Mammary microvascular endothelial cell (primary cell): ENCODE measurements around the gene CNNM3. TPM values are rescaled to one million over a fixed set of nuclear protein-coding genes. Genes with fewer than 3 reads are reported as not detected.

Experiments used
- total RNA-seq: library from RNA; depleted of rRNA; stranded (reverse); fragments of >200 nt; gene quantifications from 2 replicates; pipeline ENCODE4 v1.2.3, GENCODE V29; 2015

The CNNM3 gene
- 3.9 and 5.1 TPM in 2 replicates for total RNA-seq

DNA sequence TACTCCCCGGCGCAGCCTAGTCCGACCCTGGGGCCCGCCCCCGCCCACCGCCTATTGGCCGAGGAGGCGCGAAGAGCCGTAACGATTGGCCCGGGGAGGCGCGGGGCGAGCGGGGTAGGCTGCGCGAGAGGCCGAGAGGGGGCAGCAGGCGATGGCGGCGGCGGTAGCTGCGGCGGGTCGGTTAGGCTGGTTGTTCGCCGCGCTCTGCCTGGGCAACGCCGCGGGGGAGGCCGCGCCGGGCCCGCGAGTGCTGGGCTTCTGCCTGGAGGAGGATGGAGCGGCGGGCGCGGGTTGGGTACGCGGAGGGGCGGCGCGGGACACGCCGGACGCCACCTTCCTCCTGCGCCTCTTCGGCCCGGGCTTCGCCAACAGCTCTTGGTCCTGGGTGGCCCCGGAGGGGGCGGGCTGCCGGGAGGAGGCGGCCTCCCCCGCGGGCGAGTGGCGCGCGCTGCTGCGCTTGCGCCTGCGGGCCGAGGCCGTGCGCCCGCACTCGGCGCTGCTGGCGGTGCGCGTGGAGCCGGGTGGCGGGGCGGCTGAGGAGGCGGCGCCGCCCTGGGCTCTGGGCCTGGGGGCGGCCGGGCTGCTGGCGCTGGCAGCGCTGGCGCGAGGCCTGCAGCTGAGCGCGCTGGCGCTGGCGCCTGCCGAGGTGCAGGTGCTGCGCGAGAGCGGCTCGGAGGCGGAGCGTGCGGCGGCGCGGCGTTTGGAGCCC lies at the start of gene CNNM3:
Gene CNNM3, plus strand, starts transcription at position 142 of the 709 bp plus-strand sequence. Its CDS starts 10 bp downstream, at position 152.

DNA sequence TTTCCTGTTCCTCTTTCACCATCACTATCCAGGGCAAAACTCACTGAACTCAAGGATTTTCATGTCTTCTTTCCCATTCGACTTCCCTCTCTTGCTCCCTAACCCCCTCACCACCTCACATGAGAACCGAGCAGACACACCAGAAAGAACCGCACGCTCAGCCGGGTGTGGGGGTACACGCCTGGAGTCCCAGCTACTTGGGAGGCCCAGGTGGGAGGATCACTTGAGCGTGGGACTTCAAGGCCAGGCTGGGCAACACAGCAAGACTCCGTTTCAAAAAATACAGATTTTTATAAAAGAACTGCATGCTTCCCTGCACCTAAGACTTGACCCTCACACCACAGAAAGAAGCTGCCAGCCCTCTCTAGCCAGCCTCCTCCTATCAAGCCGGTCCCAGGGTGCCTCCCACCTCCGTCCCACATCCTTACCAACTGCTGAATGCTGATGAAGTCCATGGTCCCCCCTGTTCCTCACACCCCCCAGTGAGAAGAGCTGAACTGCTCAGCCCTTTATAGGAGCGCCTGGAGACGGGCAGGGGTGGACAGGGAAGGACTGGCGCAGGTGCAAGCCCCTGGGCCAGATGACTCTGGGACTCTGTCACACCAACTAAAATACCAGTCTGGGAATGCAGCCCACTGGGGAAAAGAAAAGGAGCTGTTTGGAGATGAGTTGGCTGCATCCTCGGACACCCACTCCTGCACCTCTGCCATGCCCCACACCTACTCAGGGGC lies 27.6 kb downstream of the CNNM3 start, which contains the start of gene ANKRD23:
Gene ANKRD23, minus strand, starts transcription at position 484 of the 731 bp plus-strand sequence. Its CDS starts 29 bp downstream, at position 455.

DNA sequence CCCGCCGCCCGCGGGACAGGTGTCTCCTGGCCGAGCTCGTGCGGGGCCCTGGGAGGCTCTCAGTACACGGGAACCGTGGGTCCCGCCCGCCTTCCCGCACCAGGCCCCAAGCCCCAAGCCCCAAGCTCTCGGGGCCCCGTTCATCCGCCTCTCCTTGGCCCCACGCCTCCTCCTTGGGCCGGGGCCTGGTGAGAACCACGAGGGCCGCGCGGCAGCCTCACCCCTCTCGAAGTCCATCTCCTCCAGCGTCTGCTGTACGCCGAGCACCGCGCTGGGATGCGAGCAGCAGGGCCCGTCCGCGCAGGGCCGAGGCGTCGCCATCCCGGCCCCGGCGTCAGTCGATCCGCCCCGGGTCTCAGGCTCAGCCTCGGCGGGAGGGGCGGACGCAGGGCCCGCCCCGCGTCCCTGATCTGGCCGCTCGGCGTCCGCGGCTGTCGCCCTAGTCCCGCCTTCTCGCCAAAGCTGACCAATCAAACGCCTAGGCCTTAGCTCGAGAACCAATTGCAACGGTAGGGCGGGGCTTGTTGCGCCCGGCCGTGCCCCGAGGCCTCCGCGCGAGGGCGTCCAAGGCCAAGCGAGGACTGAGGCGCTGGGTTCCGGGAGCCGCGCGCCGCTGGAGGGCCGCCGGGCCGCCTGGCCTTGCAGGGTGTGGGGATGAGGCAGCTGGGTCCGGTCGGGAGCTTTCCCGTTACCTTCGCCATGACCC lies 41.8 kb downstream of the CNNM3 start, which contains the start of gene ANKRD39:
Gene ANKRD39, minus strand, starts transcription at position 350 of the 706 bp plus-strand sequence. Its CDS starts 29 bp downstream, at position 321.

DNA sequence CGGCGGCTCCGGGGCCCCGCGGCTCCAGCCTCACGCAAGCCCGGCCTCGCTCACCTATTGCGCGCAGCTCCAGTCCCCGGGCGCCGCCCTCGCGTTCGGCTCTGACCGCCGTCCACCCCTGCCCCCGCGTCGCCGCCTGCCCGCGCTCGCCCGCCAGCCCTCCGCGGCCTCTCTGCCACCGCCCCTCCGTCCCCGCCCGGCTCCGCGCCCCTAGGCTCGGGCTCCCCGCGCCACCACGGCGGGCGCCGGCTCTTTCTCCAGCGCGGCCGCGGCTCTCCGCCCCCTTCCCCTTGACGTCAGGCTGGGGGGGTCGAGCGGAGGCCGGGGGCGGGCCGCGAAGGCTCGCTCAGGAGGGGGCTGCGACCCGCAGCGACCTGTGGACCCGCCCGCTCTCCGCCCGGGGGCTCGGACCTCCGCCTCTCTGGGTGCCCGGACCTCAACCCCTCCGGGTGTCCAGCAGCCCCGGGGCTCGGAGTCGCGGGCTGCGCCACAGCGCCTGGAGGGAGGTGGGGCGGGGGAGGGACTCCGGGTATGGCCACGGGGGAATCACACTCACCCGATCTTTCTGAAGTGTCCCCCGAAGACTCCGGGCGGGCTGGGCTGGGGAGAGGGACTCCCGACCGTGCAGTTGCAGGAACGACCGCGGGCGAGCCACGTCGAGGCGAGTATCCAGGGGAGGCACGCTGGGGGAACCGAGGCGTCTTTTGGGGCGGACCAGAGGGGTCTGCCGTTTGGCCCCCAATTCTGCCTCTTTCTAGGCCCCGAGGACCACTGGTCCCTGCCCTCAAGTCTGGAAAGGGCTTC lies 54.0 kb downstream of the CNNM3 start, which contains the start of gene SEMA4C:
Gene SEMA4C, minus strand, starts transcription at position 259 of the 804 bp plus-strand sequence. CDS start 2,194 bp downstream, outside the sequence.

Other genes starting within 250 kb of the CNNM3 start
- gene KANSL3, start 178.0 kb upstream of the CNNM3 start, total RNA-seq = 18.8 and 23.1 TPM in 2 replicates
- not detected in 2 replicates for gene FER1L5, start 173.5 kb upstream of the CNNM3 start, total RNA-seq
- 16.8 and 19.4 TPM in 2 replicates for gene LMAN2L, start 76.2 kb upstream of the CNNM3 start, total RNA-seq
- 2.9 and 3.5 TPM in 2 replicates for gene CNNM4, start 55.4 kb upstream of the CNNM3 start, total RNA-seq
- gene ANKRD23, start 27.8 kb downstream of the CNNM3 start, total RNA-seq = 0.20 TPM in 1 of 2 replicates, not detected in the other
- gene ANKRD39, start 41.7 kb downstream of the CNNM3 start, total RNA-seq = 18.3 and 26.5 TPM in 2 replicates
- 2.4 and 6.0 TPM in 2 replicates for gene SEMA4C, start 53.8 kb downstream of the CNNM3 start, total RNA-seq
- not detected in 2 replicates for gene FAM178B, start 170.3 kb downstream of the CNNM3 start, total RNA-seq